ENCODE measurements around the gene MAPKAPK2.

DNA sequence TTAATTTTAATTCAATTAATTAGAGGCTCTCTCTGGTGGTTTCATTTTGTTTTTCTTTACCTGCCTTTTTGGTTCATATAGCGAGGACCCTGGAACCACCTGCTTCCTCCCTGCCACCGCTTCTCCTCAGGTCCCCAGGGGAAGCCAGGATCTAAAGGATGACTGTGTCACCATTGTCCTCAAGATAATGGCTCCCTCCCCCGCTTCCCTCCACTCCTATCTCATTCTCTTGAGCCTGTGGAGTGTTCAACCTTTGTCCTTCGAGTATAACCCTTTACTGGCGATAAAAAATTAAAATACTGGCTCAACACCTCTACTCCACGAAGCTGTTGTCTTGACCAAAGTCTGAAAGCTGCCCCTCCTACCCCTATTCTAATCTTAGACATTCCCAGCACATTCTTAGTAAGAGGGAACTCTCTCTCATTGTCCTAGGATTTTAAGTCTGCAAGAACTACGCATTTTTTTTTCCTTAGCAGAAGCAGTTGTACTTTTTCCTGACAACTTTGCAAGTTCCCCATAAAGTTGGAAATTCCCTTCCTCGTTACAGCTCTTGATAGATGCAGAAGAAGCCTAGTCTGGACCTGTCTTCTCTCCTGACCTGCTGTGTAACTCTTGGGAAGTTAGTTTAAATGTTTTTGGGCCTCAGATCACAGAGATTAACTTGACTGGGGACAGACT is 12.6 kb upstream of the MAPKAPK2 start:
- no peak for TF ChIP-seq CEBPB (IDR thresholded peaks at IDR 0.05)
- TF ChIP-seq, protein P1, sequence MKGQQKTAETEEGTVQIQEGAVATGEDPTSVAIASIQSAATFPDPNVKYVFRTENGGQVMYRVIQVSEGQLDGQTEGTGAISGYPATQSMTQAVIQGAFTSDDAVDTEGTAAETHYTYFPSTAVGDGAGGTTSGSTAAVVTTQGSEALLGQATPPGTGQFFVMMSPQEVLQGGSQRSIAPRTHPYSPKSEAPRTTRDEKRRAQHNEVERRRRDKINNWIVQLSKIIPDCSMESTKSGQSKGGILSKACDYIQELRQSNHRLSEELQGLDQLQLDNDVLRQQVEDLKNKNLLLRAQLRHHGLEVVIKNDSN (IDR thresholded peaks at IDR 0.05) = no peak
- TF ChIP-seq TEAD4 (IDR thresholded peaks at IDR 0.05) = no peak
- TF ChIP-seq ZBTB7A (IDR thresholded peaks at IDR 0.05; ENCODE audit: low read depth) = no peak
- no peak for TF ChIP-seq TCF12 (IDR thresholded peaks at IDR 0.05; ENCODE audit: low read depth)
- no peak for TF ChIP-seq TAF1 (IDR thresholded peaks at IDR 0.05; ENCODE audit: low read depth)
- TF ChIP-seq, protein P2, sequence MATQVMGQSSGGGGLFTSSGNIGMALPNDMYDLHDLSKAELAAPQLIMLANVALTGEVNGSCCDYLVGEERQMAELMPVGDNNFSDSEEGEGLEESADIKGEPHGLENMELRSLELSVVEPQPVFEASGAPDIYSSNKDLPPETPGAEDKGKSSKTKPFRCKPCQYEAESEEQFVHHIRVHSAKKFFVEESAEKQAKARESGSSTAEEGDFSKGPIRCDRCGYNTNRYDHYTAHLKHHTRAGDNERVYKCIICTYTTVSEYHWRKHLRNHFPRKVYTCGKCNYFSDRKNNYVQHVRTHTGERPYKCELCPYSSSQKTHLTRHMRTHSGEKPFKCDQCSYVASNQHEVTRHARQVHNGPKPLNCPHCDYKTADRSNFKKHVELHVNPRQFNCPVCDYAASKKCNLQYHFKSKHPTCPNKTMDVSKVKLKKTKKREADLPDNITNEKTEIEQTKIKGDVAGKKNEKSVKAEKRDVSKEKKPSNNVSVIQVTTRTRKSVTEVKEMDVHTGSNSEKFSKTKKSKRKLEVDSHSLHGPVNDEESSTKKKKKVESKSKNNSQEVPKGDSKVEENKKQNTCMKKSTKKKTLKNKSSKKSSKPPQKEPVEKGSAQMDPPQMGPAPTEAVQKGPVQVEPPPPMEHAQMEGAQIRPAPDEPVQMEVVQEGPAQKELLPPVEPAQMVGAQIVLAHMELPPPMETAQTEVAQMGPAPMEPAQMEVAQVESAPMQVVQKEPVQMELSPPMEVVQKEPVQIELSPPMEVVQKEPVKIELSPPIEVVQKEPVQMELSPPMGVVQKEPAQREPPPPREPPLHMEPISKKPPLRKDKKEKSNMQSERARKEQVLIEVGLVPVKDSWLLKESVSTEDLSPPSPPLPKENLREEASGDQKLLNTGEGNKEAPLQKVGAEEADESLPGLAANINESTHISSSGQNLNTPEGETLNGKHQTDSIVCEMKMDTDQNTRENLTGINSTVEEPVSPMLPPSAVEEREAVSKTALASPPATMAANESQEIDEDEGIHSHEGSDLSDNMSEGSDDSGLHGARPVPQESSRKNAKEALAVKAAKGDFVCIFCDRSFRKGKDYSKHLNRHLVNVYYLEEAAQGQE (IDR thresholded peaks at IDR 0.05; ENCODE audit: low read depth) = no peak
- no peak for TF ChIP-seq EP300 (IDR thresholded peaks at IDR 0.05; ENCODE audit: borderline replicate concordance)
